ENCODE results near the gene ALB. TPM values are rescaled to one million over a fixed set of nuclear protein-coding genes. Genes with fewer than 3 reads are reported as not detected.

ALB gene
- total RNA-seq, 1 donor from 2014 or later: not detected

- H3K27me3 ChIP-seq (ENCODE audit: low read depth): no peaks in the 10 kb centered on the region
- peaks cover 48% of the 10 kb centered on the region for H3K9me3 ChIP-seq (replicated peaks)
- no peaks in the 10 kb centered on the region for H3K36me3 ChIP-seq
- no peak overlapping the region for H3K27ac ChIP-seq (replicated peaks)
- no peak for TF ChIP-seq CTCF (IDR thresholded peaks at IDR 0.05; ENCODE audit: borderline replicate concordance)
- no peak for DNase-seq
- no peaks in the 10 kb centered on the region for H3K4me1 ChIP-seq
- intact Hi-C loops (cut with micrococcal nuclease): no loop called here
- H3K4me3 ChIP-seq: no peak overlapping the region
Observed at GRCh38 chr4:73470728-73471127, 66.6 kb downstream of the ALB start.

Other genes starting within 250 kb of the ALB start
- 54.1 TPM for gene ANKRD17, start 145.5 kb upstream of the ALB start, total RNA-seq
- not detected for gene AFP, start 31.9 kb downstream of the ALB start, total RNA-seq
- not detected for gene AFM, start 77.5 kb downstream of the ALB start, total RNA-seq
- gene RASSF6, start 216.1 kb downstream of the ALB start, total RNA-seq: not detected